CD4-positive, alpha-beta T cell treated with Interleukin-15 for 4 hours (primary cell): ENCODE measurements around the gene SHC3.

Experiments used
- DNase-seq: peaks from one replicate; pipeline ENCODE4 v3.0.0-alpha.2; 2020; ENCODE audit warnings: low spot score

Gene SHC3

GRCh38 chr9:89186960-89187359 lies 8.3 kb upstream of the SHC3 start:
- no peak for DNase-seq

- DNase-seq: no peak
Observed at GRCh38 chr9:89185980-89186379, 7.4 kb upstream of the SHC3 start.

- no peak for DNase-seq
Observed at GRCh38 chr9:89183146-89183545, 4.5 kb upstream of the SHC3 start.

GRCh38 chr9:89182369-89182768 lies 3.8 kb upstream of the SHC3 start:
- DNase-seq: no peak

- DNase-seq: no peak
Observed at GRCh38 chr9:89179895-89180734, 1.5 kb upstream of the SHC3 start.

GRCh38 chr9:89179540-89179894 lies 899 bp upstream of the SHC3 start:
- DNase-seq: no peak

GRCh38 chr9:89178830-89179539 lies 367 bp upstream of the SHC3 start:
- DNase-seq: no peak

- DNase-seq: no peak
Observed at GRCh38 chr9:89177012-89177943, 1.3 kb downstream of the SHC3 start.

- no peak for DNase-seq
Observed at GRCh38 chr9:89175828-89176261, 2.8 kb downstream of the SHC3 start.

GRCh38 chr9:89174291-89174690 lies 4.3 kb downstream of the SHC3 start:
- DNase-seq: no peak

- DNase-seq: no peak
Observed at GRCh38 chr9:89173072-89173471, 5.5 kb downstream of the SHC3 start.

GRCh38 chr9:89172398-89172797 lies 6.2 kb downstream of the SHC3 start:
- no peak for DNase-seq

- DNase-seq: no peak
Observed at GRCh38 chr9:89171693-89172092, 6.9 kb downstream of the SHC3 start.

- no peak for DNase-seq
Observed at GRCh38 chr9:89171231-89171630, 7.4 kb downstream of the SHC3 start.

- DNase-seq: no peak
Observed at GRCh38 chr9:89168901-89169813, 9.5 kb downstream of the SHC3 start.

- no peak for DNase-seq
Observed at GRCh38 chr9:89167788-89168187, 10.8 kb downstream of the SHC3 start.

- no peak for DNase-seq
Observed at GRCh38 chr9:89166852-89167251, 11.8 kb downstream of the SHC3 start.

- DNase-seq: no peak
Observed at GRCh38 chr9:89165880-89166279, 12.7 kb downstream of the SHC3 start.

GRCh38 chr9:89165341-89165740 lies 13.3 kb downstream of the SHC3 start:
- no peak for DNase-seq

- DNase-seq: no peak
Observed at GRCh38 chr9:89161221-89161620, 17.4 kb downstream of the SHC3 start.

- no peak for DNase-seq
Observed at GRCh38 chr9:89160806-89161205, 17.8 kb downstream of the SHC3 start.
